ENCODE data around the gene HIVEP3. TPM values are rescaled to one million over a fixed set of nuclear protein-coding genes. Genes with fewer than 3 reads are reported as not detected.

The HIVEP3 gene
- total and polyA plus RNA-seq, 4 donors: 3.0 to 9.4 (median 7.8) TPM

GRCh38 chr1:41523071-41523470, 395.7 kb downstream of the HIVEP3 start:
- no peaks in the 10 kb centered on the region for H3K4me1 ChIP-seq (ENCODE audit: control insufficient read depth, insufficient read depth, low read length)
- H3K36me3 ChIP-seq (ENCODE audit: control insufficient read depth, insufficient read depth, low read length): peaks cover 19% of the 10 kb centered on the region
- no peak overlapping the region for H3K4me3 ChIP-seq (ENCODE audit: low read depth, low read length)
- H3K27me3 ChIP-seq (ENCODE audit: control insufficient read depth, insufficient read depth, low read length): no peaks in the 10 kb centered on the region
- DNase-seq (ENCODE audit: low read depth in 4 of 6, low spot score in 6 of 6): no peak
- 93% methylated on average over 9 of the region's 10 CpGs for WGBS (ENCODE audit: insufficient coverage)
- no peaks in the 10 kb centered on the region for H3K9me3 ChIP-seq (ENCODE audit: control insufficient read depth, insufficient read depth, low read length)
- H3K27ac ChIP-seq (ENCODE audit: low read depth, low read length): no peak overlapping the region

DNA sequence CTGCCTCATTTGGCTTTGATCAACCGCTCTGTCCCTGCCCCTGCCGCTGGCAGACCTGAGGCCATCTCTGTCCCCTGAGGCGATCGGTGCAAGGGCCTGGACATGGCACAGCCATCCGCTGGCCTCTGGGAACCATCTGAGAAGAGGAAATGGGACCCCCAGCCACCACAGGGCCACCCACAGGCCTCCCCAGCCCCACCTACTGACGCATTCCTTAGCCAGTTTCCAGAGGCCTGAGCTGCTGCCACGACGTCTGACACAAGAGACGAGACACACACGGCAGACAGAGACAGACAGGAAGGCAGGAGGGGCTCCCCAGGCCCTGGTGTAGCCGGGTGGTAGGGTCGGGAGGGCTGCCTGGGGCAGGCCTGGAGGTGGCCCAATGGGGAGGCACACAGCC, 397.0 kb downstream of the HIVEP3 start:
- Histone ChIP-seq H3K4me1 (ENCODE audit: control insufficient read depth, insufficient read depth, low read length) (peaks cover 4% of the 10 kb centered on the region), H3K27ac (ENCODE audit: low read depth, low read length) (no peak overlapping the region), H3K36me3 (ENCODE audit: control insufficient read depth, insufficient read depth, low read length) (peaks cover 19% of the 10 kb centered on the region), H3K27me3 (ENCODE audit: control insufficient read depth, insufficient read depth, low read length) (no peaks in the 10 kb centered on the region), H3K4me3 (ENCODE audit: low read depth, low read length) (no peak overlapping the region), H3K9me3 (ENCODE audit: control insufficient read depth, insufficient read depth, low read length) (no peaks in the 10 kb centered on the region)
- no peak for DNase-seq (ENCODE audit: low read depth in 4 of 6, low spot score in 6 of 6)
- WGBS (ENCODE audit: insufficient coverage): 60% methylated on average over 10 of the region's 12 CpGs

DNA sequence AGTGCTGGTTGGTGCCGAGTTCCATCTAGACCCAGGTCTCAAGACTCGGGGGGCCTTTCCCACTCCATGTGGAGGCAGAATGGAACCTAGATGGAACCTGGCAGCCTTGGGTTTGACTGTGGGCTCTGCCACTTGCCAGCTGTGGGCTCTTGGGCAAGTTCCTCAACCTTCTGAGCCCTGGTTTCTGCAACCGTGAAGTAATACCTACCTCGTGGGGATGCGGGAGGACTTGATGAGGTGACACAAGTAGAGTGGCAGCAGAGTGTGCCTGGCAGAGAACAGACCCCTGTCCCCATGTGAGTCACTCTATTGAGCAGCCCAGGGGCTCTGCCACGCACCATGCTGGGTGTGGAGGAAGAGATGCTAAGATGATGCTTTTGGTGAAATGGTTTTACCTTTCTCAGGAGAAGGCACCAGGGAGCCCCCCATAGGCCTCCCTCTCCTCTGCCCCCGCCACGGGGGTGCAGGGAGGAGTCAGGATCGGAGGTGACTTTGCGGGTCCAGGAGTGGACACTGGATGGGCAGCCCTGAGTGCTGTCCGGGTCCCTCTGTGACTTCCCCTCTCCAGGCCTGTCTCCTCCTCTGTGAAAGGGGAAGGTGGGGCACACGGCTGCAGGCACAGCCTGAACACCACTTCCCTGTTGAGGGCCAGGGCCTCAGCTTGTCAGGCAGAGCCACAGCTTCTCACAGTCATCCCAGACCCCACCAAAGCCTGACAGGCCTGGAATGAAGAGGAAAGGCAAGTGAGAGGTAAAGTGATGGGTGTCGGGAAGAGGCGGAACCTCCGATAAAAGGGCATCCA, 397.6 kb downstream of the HIVEP3 start:
- Histone ChIP-seq H3K27me3 (ENCODE audit: control insufficient read depth, insufficient read depth, low read length) (no peaks in the 10 kb centered on the region), H3K9me3 (ENCODE audit: control insufficient read depth, insufficient read depth, low read length) (no peaks in the 10 kb centered on the region), H3K36me3 (ENCODE audit: control insufficient read depth, insufficient read depth, low read length) (peaks cover 19% of the 10 kb centered on the region), H3K4me3 (ENCODE audit: low read depth, low read length) (no peak overlapping the region), H3K4me1 (ENCODE audit: control insufficient read depth, insufficient read depth, low read length) (peaks cover 10% of the 10 kb centered on the region), H3K27ac (ENCODE audit: low read depth, low read length) (no peak overlapping the region)
- WGBS (ENCODE audit: insufficient coverage): 85% methylated on average over 14 of the region's 15 CpGs
- DNase-seq (ENCODE audit: low read depth in 4 of 6, low spot score in 6 of 6): no peak

DNA sequence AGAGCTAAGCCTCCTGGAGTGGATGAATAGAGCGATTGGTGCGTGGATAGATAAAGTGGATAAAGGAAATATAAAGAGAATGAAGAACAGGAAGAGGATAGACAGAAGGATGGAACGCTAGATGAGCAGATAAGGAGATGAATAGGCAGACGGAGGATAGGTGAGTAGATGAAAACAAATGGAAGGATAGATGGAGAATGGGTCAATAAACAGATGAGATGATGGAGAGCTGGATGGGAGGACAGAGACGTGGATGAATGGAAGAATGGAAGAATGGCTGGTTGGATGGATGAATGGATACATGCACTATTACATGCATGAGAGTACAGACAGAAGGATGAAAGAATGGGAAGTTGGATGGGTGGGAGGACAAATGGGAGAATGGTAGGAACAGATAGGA, 399.1 kb downstream of the HIVEP3 start:
- WGBS (ENCODE audit: insufficient coverage): 93% methylated on average over 5 of the region's 5 CpGs
- Histone ChIP-seq H3K27me3 (ENCODE audit: control insufficient read depth, insufficient read depth, low read length) (no peaks in the 10 kb centered on the region), H3K36me3 (ENCODE audit: control insufficient read depth, insufficient read depth, low read length) (peaks cover 17% of the 10 kb centered on the region), H3K4me3 (ENCODE audit: low read depth, low read length) (no peak overlapping the region), H3K9me3 (ENCODE audit: control insufficient read depth, insufficient read depth, low read length) (no peaks in the 10 kb centered on the region), H3K27ac (ENCODE audit: low read depth, low read length) (no peak overlapping the region), H3K4me1 (ENCODE audit: control insufficient read depth, insufficient read depth, low read length) (peaks cover 24% of the 10 kb centered on the region)
- DNase-seq (ENCODE audit: low read depth in 4 of 6, low spot score in 6 of 6): no peak

GRCh38 chr1:41518471-41518870, 400.3 kb downstream of the HIVEP3 start:
- Histone ChIP-seq H3K9me3 (ENCODE audit: control insufficient read depth, insufficient read depth, low read length) (no peaks in the 10 kb centered on the region), H3K27me3 (ENCODE audit: control insufficient read depth, insufficient read depth, low read length) (no peaks in the 10 kb centered on the region), H3K4me3 (ENCODE audit: low read depth, low read length) (no peak overlapping the region), H3K27ac (ENCODE audit: low read depth, low read length) (no peak overlapping the region), H3K36me3 (ENCODE audit: control insufficient read depth, insufficient read depth, low read length) (peaks cover 13% of the 10 kb centered on the region), H3K4me1 (ENCODE audit: control insufficient read depth, insufficient read depth, low read length) (peaks cover 30% of the 10 kb centered on the region)
- WGBS (ENCODE audit: insufficient coverage): 95% methylated on average over 4 of the region's 5 CpGs
- no peak for DNase-seq (ENCODE audit: low read depth in 4 of 6, low spot score in 6 of 6)

DNA sequence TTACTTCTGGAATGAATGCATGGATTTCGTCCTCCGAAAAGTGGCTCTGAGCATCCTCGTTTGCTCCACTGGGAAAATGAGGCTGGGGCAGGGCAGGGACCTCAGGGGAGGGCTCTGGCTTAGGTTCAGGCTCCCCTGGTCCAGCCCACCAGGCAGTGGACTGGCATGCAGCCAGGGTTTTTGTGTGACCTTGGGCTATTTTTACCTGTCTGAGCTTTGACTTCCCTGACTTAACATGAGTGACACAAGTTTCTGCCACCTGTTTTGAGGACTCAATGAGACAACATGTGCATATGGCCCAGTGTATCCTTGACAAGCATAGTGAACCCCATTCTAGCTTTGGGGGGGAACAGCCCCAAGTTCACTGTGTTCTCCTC, 401.7 kb downstream of the HIVEP3 start:
- H3K9me3 ChIP-seq (ENCODE audit: control insufficient read depth, insufficient read depth, low read length): no peaks in the 10 kb centered on the region
- H3K27ac ChIP-seq (ENCODE audit: low read depth, low read length): no peak overlapping the region
- H3K4me1 ChIP-seq (ENCODE audit: control insufficient read depth, insufficient read depth, low read length): peaks cover 30% of the 10 kb centered on the region
- DNase-seq (ENCODE audit: low read depth in 4 of 6, low spot score in 6 of 6): no peak
- H3K36me3 ChIP-seq (ENCODE audit: control insufficient read depth, insufficient read depth, low read length): peaks cover 22% of the 10 kb centered on the region
- WGBS (ENCODE audit: insufficient coverage): 56% methylated on average over 3 of the region's 3 CpGs
- no peaks in the 10 kb centered on the region for H3K27me3 ChIP-seq (ENCODE audit: control insufficient read depth, insufficient read depth, low read length)
- H3K4me3 ChIP-seq (ENCODE audit: low read depth, low read length): no peak overlapping the region

DNA sequence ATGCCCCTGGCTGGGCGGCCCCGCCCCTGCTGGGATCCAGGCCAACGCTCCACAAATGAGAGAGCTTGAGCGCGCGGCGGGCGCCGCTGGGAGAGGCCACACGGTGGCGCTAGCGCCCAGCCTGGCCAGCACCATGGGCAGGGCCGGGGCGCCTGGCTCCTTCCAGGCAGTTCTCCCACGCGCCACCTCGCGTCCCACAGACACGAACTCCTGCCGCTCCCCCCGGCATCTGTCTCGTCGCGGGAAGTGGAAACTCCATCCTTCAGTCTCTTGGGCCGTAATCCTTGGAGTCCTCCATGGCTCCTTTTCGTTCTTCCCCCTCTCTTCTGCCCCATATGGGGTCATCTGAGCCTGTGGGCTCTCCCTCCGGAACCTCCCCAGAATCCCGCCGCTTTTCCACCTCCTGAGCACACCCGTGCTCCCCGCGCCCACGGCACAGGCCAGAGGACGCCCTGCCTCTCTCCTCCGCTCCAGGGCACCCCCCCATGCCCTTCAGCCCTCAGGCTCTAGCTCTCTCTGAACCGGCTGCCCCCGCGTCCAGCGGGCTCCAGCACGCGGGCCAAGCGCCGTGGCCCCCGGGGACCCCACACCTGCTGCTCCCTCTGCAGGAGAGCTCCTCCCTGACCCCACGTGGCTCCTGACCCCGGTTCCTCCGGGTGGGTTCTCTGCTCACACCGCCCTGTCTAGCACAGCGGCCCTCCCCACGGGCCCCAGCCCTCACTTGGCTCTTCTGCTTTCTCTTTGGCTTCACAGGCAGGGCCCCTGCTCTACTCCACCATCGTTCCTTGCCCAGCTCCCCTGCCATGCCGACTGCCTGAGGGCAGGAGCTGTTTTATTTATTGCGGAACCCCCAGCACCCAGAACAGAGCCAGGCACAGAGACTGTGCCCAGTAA, 402.3 kb downstream of the HIVEP3 start:
- 9% methylated on average over 53 of the region's 53 CpGs for WGBS (ENCODE audit: insufficient coverage)
- Histone ChIP-seq H3K27ac (ENCODE audit: low read depth, low read length) (peak overlapping the region; percentile 3), H3K4me3 (ENCODE audit: low read depth, low read length) (peak overlapping the region; percentile 45), H3K4me1 (ENCODE audit: control insufficient read depth, insufficient read depth, low read length) (peaks cover 30% of the 10 kb centered on the region), H3K36me3 (ENCODE audit: control insufficient read depth, insufficient read depth, low read length) (peaks cover 19% of the 10 kb centered on the region), H3K27me3 (ENCODE audit: control insufficient read depth, insufficient read depth, low read length) (no peaks in the 10 kb centered on the region), H3K9me3 (ENCODE audit: control insufficient read depth, insufficient read depth, low read length) (no peaks in the 10 kb centered on the region)
- DNase-seq (ENCODE audit: low read depth in 4 of 6, low spot score in 6 of 6): peak; percentile 79 to 96 (median 86)

DNA sequence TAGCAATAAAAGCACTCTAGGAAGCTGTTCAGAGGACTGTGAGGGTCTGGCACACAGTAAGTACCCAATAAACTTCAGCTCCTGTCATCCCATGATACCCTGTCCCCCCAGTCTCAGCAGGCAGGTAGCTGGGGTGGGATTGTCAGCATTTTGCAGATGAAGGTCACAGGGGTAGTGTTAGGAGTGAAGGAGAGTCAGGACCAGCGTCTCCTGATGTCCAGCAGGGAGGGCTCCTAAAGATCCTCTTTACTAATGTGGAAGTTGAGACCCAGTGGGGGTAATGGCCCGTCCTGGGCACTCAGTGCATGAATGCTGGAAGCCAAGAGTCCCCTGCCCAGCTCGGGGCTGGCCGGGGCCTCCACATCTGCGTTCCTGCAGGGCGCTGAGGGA, 402.9 kb downstream of the HIVEP3 start:
- Histone ChIP-seq H3K4me1 (ENCODE audit: control insufficient read depth, insufficient read depth, low read length) (peaks cover 30% of the 10 kb centered on the region), H3K27ac (ENCODE audit: low read depth, low read length) (peak overlapping the region; percentile 3)

GRCh38 chr1:41515131-41515678, 403.5 kb downstream of the HIVEP3 start:
- WGBS (ENCODE audit: insufficient coverage): 58% methylated on average over 5 of the region's 5 CpGs
- Histone ChIP-seq H3K4me3 (ENCODE audit: low read depth, low read length) (no peak overlapping the region), H3K36me3 (ENCODE audit: control insufficient read depth, insufficient read depth, low read length) (peaks cover 31% of the 10 kb centered on the region), H3K4me1 (ENCODE audit: control insufficient read depth, insufficient read depth, low read length) (peaks cover 30% of the 10 kb centered on the region), H3K27ac (ENCODE audit: low read depth, low read length) (peak overlapping the region; percentile 3), H3K9me3 (ENCODE audit: control insufficient read depth, insufficient read depth, low read length) (no peaks in the 10 kb centered on the region), H3K27me3 (ENCODE audit: control insufficient read depth, insufficient read depth, low read length) (no peaks in the 10 kb centered on the region)
- DNase-seq (ENCODE audit: low read depth in 4 of 6, low spot score in 6 of 6): peak in 2 of 6 donors; percentile 23 to 57

More for the DNA sequence above, 402.9 kb downstream of the HIVEP3 start:
- no peak overlapping the region for H3K4me3 ChIP-seq (ENCODE audit: low read depth, low read length)
- no peak for DNase-seq (ENCODE audit: low read depth in 4 of 6, low spot score in 6 of 6)
- no peaks in the 10 kb centered on the region for H3K9me3 ChIP-seq (ENCODE audit: control insufficient read depth, insufficient read depth, low read length)
- no peaks in the 10 kb centered on the region for H3K27me3 ChIP-seq (ENCODE audit: control insufficient read depth, insufficient read depth, low read length)
- H3K36me3 ChIP-seq (ENCODE audit: control insufficient read depth, insufficient read depth, low read length): peaks cover 25% of the 10 kb centered on the region
- WGBS (ENCODE audit: insufficient coverage): 17% methylated on average over 6 of the region's 6 CpGs
